Testis (tissue), 2 donors: Measurements from ENCODE around the gene NIPAL4.

ENCODE experiments used
- POLR2A ChIP-seq: fragments of 450-650 bp; IDR thresholded peaks from one replicate; pipeline ENCODE4 v1.6.1; 2017; ENCODE audit warnings: antibody characterized with exemption, mild to moderate bottlenecking, moderate library complexity
- TF ChIP-seq, protein P1 (sequence below), 3 experiments: fragments of 450-650 bp in 2 of 3; fragments of 200-600 bp in 1 of 3; sonication (generic) in 1 of 3; IDR thresholded peaks; one replicate each; pipeline ENCODE4 v1.5.1; 2016 to 2019; ENCODE audit warnings: antibody characterized with exemption in 3 of 3, mild to moderate bottlenecking in 2 of 3, moderate library complexity in 1 of 3

DNA sequence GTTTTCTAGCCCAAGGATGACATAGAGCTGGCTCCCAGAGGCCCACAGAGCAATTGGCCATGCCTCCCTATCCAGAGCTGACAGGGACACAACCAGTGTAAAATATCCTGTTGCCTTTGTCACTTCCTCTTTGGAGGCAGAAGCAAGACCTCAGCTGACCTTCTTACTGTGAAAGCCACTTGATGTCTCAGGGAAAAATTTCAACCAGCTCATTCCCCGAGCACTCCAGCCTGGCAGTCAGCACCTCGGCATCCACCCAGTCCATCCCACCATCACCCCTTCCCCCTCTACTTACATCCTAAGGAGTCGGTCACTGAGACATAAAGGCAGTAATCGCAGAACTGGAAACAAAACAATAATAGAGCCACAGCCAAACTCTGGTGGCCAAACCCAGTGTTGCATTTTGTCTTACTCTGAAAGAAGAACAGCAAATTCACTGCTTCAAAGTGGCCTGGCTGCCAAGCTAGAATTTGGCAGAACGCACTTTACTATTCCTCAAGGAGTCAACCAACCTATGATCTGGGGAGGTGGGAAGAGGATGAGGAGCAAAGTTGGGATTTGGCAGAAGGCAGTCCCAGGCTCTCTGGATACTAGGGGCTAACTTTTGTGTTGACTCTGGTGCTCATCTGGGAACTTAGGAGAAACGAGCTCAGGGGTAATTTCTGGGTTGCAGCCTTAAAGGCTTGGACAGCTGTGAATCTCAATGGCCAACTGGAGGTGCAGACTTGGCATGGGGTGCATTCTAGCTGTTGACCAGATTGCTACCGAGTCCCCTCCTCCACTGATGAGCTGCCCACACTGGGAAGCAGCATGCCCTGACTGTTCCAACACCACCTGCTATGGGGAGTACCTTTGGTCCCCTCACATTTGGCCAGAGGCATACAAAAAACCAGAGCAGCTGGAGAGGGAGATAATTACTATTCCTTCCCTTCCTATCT, 13.6 kb downstream of the NIPAL4 start:
- TF ChIP-seq POLR2A = no peak
- TF ChIP-seq, protein P1, sequence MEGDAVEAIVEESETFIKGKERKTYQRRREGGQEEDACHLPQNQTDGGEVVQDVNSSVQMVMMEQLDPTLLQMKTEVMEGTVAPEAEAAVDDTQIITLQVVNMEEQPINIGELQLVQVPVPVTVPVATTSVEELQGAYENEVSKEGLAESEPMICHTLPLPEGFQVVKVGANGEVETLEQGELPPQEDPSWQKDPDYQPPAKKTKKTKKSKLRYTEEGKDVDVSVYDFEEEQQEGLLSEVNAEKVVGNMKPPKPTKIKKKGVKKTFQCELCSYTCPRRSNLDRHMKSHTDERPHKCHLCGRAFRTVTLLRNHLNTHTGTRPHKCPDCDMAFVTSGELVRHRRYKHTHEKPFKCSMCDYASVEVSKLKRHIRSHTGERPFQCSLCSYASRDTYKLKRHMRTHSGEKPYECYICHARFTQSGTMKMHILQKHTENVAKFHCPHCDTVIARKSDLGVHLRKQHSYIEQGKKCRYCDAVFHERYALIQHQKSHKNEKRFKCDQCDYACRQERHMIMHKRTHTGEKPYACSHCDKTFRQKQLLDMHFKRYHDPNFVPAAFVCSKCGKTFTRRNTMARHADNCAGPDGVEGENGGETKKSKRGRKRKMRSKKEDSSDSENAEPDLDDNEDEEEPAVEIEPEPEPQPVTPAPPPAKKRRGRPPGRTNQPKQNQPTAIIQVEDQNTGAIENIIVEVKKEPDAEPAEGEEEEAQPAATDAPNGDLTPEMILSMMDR (IDR thresholded peaks at IDR 0.05) = peak in 1 of 3 experiments; percentile 3
